HG02759 (cell line): ENCODE measurements around the gene LTB.

Experiments used
- ATAC-seq: cut with Tn5 transposase; IDR thresholded peaks from one replicate; pipeline ENCODE4 v1.9.1; 2021; ENCODE audit warnings: mild to moderate bottlenecking, moderate library complexity; ENCODE audit not compliant: unreplicated experiment

Gene LTB

GRCh38 chr6:31576897-31577578 is 5.2 kb downstream of the LTB start:
- ATAC-seq = no peak

DNA sequence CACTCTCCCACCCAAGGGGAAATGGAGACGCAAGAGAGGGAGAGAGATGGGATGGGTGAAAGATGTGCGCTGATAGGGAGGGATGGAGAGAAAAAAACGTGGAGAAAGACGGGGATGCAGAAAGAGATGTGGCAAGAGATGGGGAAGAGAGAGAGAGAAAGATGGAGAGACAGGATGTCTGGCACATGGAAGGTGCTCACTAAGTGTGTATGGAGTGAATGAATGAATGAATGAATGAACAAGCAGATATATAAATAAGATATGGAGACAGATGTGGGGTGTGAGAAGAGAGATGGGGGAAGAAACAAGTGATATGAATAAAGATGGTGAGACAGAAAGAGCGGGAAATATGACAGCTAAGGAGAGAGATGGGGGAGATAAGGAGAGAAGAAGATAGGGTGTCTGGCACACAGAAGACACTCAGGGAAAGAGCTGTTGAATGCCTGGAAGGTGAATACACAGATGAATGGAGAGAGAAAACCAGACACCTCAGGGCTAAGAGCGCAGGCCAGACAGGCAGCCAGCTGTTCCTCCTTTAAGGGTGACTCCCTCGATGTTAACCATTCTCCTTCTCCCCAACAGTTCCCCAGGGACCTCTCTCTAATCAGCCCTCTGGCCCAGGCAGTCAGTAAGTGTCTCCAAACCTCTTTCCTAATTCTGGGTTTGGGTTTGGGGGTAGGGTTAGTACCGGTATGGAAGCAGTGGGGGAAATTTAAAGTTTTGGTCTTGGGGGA is 6.1 kb downstream of the LTB start:
- no peak for ATAC-seq

- no peak for ATAC-seq
These were observed 6.8 kb downstream of the LTB start, which contains the start of gene TNF for GRCh38 chr6:31575335-31575901. TSS of gene TNF (plus strand) at chr6:31575565. CDS start at chr6:31575742, 177 bp downstream.

- no peak for ATAC-seq
These were observed 7.8 kb downstream of the LTB start for GRCh38 chr6:31574106-31575061.

GRCh38 chr6:31573239-31574105 is 8.8 kb downstream of the LTB start:
- no peak for ATAC-seq

DNA sequence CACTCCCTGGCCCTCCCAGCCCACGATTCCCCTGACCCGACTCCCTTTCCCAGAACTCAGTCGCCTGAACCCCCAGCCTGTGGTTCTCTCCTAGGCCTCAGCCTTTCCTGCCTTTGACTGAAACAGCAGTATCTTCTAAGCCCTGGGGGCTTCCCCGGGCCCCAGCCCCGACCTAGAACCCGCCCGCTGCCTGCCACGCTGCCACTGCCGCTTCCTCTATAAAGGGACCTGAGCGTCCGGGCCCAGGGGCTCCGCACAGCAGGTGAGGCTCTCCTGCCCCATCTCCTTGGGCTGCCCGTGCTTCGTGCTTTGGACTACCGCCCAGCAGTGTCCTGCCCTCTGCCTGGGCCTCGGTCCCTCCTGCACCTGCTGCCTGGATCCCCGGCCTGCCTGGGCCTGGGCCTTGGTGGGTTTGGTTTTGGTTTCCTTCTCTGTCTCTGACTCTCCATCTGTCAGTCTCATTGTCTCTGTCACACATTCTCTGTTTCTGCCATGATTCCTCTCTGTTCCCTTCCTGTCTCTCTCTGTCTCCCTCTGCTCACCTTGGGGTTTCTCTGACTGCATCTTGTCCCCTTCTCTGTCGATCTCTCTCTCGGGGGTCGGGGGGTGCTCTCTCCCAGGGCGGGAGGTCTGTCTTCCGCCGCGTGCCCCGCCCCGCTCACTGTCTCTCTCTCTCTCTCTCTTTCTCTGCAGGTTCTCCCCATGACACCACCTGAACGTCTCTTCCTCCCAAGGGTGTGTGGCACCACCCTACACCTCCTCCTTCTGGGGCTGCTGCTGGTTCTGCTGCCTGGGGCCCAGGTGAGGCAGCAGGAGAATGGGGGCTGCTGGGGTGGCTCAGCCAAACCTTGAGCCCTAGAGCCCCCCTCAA is 9.9 kb downstream of the LTB start, which contains the start of gene LTA:
Gene LTA (plus strand): TSS at position 249 of the 871 bp plus-strand sequence. CDS start 454 bp downstream, at position 703.
- peak; percentile 30 for ATAC-seq

- ATAC-seq = no peak
These were observed 12.2 kb downstream of the LTB start for GRCh38 chr6:31569861-31570536.

GRCh38 chr6:31568537-31568961 is 13.7 kb downstream of the LTB start:
- peak; percentile 73 for ATAC-seq

- ATAC-seq = no peak
These were observed 14.5 kb downstream of the LTB start for GRCh38 chr6:31567531-31568370.

DNA sequence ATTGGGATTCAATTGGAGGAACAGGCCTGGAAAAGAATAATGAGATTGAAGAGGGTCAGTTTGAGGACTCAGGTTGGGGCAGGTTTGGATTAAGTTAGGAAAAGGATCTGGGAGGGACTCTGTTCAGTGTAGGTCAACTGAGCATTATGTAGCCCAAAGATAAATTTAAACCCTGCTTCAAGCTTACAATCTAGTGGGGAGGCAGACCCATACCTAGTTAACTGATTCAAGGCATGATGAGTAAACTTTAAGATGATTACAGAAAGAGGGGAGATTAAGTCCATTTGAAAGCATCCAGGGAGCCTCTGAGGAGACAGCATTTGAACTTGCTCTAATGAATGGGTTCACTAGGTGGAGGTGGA is 21.5 kb downstream of the LTB start:
- ATAC-seq = no peak

- ATAC-seq = peak; percentile 68
These were observed 22.1 kb downstream of the LTB start for GRCh38 chr6:31559958-31560696.

DNA sequence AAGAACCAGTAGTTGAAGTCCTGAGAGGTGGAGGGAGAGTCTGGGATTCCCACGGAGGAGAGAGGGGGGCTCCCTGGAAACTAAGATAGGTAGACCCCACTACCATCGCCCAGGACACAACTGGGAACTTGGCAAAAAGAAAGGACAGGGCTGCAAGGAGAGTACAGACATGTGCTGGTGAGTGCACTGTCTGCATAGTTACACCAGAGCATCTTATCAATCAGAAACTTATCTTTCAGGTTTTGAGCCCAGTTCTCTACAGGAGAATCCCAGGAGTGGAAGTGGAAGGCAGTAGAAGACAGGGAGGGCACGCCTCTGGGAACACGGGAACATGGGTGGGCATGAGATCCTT is 22.6 kb downstream of the LTB start:
- no peak for ATAC-seq

DNA sequence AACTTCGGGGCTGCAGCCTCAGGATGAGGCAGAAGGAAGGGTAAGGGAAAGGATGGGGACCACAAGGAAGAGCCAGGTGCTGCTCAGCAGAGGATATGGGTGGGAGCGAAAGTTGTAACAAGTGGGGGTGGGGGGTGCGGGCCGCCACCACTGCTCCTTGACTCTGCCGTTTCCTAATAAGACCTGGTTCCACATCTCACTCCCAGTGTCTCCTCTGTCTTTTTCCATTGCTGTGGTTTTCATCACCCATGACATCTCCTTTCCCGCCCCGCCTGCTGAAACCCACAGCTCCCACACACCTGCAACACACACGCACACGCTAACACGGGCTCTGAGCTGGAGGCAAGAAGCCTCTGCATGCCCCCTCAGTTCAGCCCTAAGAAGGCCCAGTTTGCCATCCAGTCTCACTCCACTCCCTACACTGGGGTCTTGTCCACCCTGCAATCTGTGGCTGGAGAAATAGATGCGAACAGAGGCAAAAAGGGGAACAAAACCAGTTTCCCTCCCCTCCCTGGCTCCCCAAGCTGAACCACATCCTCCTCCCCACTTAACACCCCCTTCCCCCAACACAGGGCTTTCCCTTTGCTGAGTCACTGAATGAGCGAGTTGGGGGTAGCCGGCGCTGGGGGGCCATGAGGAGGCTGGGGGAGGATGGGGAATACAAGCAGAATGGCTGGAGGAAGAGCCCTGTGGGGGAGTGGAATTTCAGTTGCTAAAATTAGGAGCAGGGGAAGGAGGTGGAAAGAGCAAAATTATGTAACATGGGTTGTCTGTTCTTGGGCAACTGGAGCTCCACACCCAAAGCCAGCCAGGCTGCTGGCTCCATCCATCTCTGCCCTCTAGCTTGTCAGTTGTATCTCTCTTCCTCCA is 23.4 kb downstream of the LTB start:
- no peak for ATAC-seq

GRCh38 chr6:31558318-31558625 is 24.0 kb downstream of the LTB start:
- ATAC-seq = no peak

DNA sequence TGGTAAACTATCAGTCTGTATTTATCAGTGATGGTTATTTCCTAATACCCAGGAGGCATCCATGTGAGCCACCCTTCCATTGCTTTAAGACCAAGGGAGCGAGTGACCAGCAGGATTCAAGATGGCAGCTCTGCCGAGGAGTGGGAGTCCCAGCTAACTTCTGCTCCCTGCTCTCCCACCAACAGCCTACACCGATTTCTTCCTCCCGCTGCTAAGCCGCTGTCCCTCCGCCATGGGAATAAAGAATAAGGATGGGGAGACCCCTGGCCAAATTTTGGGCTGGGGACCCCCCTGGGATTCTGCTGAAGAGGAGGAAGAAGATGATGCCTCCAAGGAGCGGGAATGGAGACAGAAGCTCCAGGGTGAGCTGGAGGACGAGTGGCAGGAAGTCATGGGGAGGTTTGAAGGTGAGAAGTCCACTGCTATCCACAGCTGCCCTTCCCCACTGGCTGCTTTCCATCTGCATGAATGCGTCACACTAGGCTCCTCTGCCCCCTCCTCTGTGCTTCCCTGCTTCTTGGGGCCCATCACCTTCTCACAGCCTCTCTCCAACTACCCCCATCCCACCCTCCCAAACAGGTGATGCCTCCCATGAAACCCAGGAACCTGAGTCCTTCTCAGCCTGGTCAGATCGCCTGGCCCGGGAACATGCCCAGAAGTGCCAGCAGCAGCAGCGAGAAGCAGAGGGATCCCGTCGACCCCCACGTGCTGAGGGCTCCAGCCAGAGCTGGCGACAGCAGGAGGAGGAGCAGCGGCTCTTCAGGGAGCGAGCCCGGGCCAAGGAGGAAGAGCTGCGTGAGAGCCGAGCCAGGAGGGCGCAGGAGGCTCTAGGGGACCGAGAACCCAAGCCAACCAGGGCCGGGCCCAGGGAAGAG is 24.5 kb downstream of the LTB start:
- no peak for ATAC-seq
